ENCODE measurements around the gene KRTAP10-12.

DNA sequence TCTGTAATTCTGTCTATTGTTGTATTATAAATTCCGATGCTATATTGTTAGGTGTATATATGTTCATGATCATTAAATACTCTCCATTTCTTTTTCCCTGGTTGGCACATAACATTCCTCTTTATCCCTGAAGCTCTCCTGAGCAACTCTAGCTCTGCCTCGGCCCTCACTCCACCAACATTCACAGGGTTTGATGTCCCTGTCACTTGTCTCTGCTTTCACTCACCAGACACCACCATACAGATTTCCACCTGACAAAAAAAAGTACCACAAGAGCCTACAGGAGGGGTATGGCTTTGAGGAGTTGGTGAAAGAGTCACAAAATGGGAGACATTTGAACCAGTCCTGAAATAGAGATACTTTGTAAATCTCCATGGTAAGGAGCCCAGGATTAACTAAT is 23.2 kb downstream of the KRTAP10-12 start:
- TF ChIP-seq EZH2phosphoT487 (IDR thresholded peaks at IDR 0.05; ENCODE audit: borderline replicate concordance, low read length) (no peak), EZH2 (IDR thresholded peaks at IDR 0.05; ENCODE audit: low read length, unreplicated experiment) (no peak)
